MM.1S (cell line): ENCODE measurements around the gene PGD.
"Not testable (repeated sequence)": the region's sequence is repeated elsewhere in the genome, so short reads cannot be mapped to it uniquely, and the experiment has no call there.

Experiments
- DNase-seq: peaks from one replicate; pipeline ENCODE4 v3.0.0-alpha.2; 2015
- H2AFZ ChIP-seq: fragments of 300-600 bp; sonication (generic); 2 replicates; pipeline ENCODE4 v1.6.0; 2016; ENCODE audit warnings: antibody characterized with exemption, low read length
- H3F3A ChIP-seq: fragments of 300-600 bp; sonication (generic); 2 replicates; pipeline ENCODE4 v1.6.1; 2016; ENCODE audit warnings: mild to moderate bottlenecking, antibody characterized with exemption, low read length, moderate library complexity, mixed read lengths; ENCODE audit not compliant: insufficient read depth
- H3K27ac ChIP-seq: fragments of 300-600 bp; sonication (generic); 2 replicates; pipeline ENCODE4 v1.5.1; 2016; ENCODE audit warnings: mild to moderate bottlenecking, low read length
- H3K27me3 ChIP-seq: fragments of 300-600 bp; sonication (generic); replicated peaks from 2 replicates; pipeline ENCODE4 v1.6.0; 2016; ENCODE audit warnings: low read length; ENCODE audit not compliant: insufficient read depth
- H3K36me3 ChIP-seq: fragments of 300-600 bp; sonication (generic); replicated peaks from 2 replicates; pipeline ENCODE4 v1.6.1; 2016; ENCODE audit warnings: mild to moderate bottlenecking, low read length, mixed read lengths; ENCODE audit not compliant: insufficient read depth
- H3K4me1 ChIP-seq: fragments of 300-600 bp; sonication (generic); 2 replicates; pipeline ENCODE4 v1.6.1; 2016; ENCODE audit warnings: low read length, mixed read lengths
- H3K4me2 ChIP-seq: fragments of 300-600 bp; sonication (generic); 2 replicates; pipeline ENCODE4 v1.6.0; 2016; ENCODE audit warnings: low read depth, low read length
- H3K4me3 ChIP-seq: fragments of 300-600 bp; sonication (generic); 2 replicates; pipeline ENCODE4 v1.5.1; 2016; ENCODE audit warnings: low read length, mixed read lengths
- H3K79me2 ChIP-seq: fragments of 300-600 bp; sonication (generic); 2 replicates; pipeline ENCODE4 v1.6.1; 2016; ENCODE audit warnings: mixed run types, low read length, mixed read lengths
- H3K9ac ChIP-seq: fragments of 300-600 bp; sonication (generic); 2 replicates; pipeline ENCODE4 v1.6.1; 2016; ENCODE audit warnings: low read length, mixed read lengths
- H3K9me2 ChIP-seq: fragments of 300-600 bp; sonication (generic); replicated peaks from 2 replicates; pipeline ENCODE4 v1.6.1; 2016; ENCODE audit warnings: mild to moderate bottlenecking, low read length, mixed read lengths; ENCODE audit not compliant: insufficient read depth
- H3K9me3 ChIP-seq: fragments of 300-600 bp; sonication (generic); replicated peaks from 2 replicates; pipeline ENCODE4 v1.6.1; 2016; ENCODE audit warnings: mild to moderate bottlenecking, low read length, mixed read lengths; ENCODE audit not compliant: insufficient read depth
- H4K20me1 ChIP-seq: fragments of 300-600 bp; sonication (generic); 2 replicates; pipeline ENCODE4 v1.6.1; 2016; ENCODE audit warnings: mild to moderate bottlenecking, low read length, moderate library complexity, mixed read lengths; ENCODE audit not compliant: insufficient read depth
- CTCF ChIP-seq: fragments of 300-600 bp; sonication (generic); IDR thresholded peaks from 2 replicates; pipeline ENCODE4 v1.5.1; 2016; ENCODE audit warnings: antibody characterized with exemption, low read length, mixed read lengths
- EZH2 ChIP-seq: fragments of 300-600 bp; sonication (generic); optimal IDR thresholded peaks from 2 replicates; pipeline ENCODE3; 2017; ENCODE audit warnings: low read depth, mild to moderate bottlenecking, antibody characterized with exemption, low read length, mixed read lengths
- EZH2phosphoT487 ChIP-seq: fragments of 300-600 bp; sonication (generic); IDR thresholded peaks from 2 replicates; pipeline ENCODE4 v1.6.1; 2018; ENCODE audit warnings: antibody characterized with exemption, low read length

Gene PGD

GRCh38 chr1:10402729-10403274 lies 3.9 kb downstream of the PGD start:
- Histone ChIP-seq H3K27me3 (no peaks in the 10 kb centered on the region), H3F3A (peaks cover 9% of the 10 kb centered on the region; the same call in 1 of the 2 replicates), H3K9me2 (no peaks in the 10 kb centered on the region), H3K27ac (no peak overlapping the region), H3K9ac (no peak overlapping the region), H3K4me2 (no peak overlapping the region), H3K9me3 (no peaks in the 10 kb centered on the region), H3K4me3 (no peak overlapping the region), H3K4me1 (peaks cover 8% of the 10 kb centered on the region), H3K36me3 (peaks cover 9% of the 10 kb centered on the region), H4K20me1 (no peaks in the 10 kb centered on the region), H2AFZ (no peak overlapping the region), H3K79me2 (peaks cover 22% of the 10 kb centered on the region)
- DNase-seq, result no peak
- TF ChIP-seq EZH2 (no peak), CTCF (no peak), EZH2phosphoT487 (no peak)

GRCh38 chr1:10407201-10407600 lies 8.3 kb downstream of the PGD start:
- Histone ChIP-seq H3K27ac (no peak overlapping the region), H3K9me2 (no peaks in the 10 kb centered on the region), H4K20me1 (no peaks in the 10 kb centered on the region), H3K36me3 (peaks cover 13% of the 10 kb centered on the region), H3F3A (no peaks in the 10 kb centered on the region), H3K27me3 (no peaks in the 10 kb centered on the region), H3K4me3 (no peak overlapping the region), H3K4me2 (no peak overlapping the region), H3K4me1 (no peaks in the 10 kb centered on the region), H3K9ac (no peak overlapping the region), H3K9me3 (no peaks in the 10 kb centered on the region), H3K79me2 (no peaks in the 10 kb centered on the region), H2AFZ (no peak overlapping the region)
- DNase-seq, result no peak
- TF ChIP-seq CTCF, result no peak
- no peak for TF ChIP-seq EZH2
- TF ChIP-seq EZH2phosphoT487, result no peak

- Histone ChIP-seq H2AFZ (no peak overlapping the region), H3K9me2 (no peaks in the 10 kb centered on the region), H3F3A (no peaks in the 10 kb centered on the region), H3K79me2 (no peaks in the 10 kb centered on the region), H3K4me3 (no peak overlapping the region), H3K9me3 (no peaks in the 10 kb centered on the region), H3K9ac (no peak overlapping the region), H3K4me2 (no peak overlapping the region), H3K27ac (no peak overlapping the region), H3K4me1 (no peaks in the 10 kb centered on the region), H3K36me3 (peaks cover 18% of the 10 kb centered on the region), H4K20me1 (no peaks in the 10 kb centered on the region), H3K27me3 (no peaks in the 10 kb centered on the region)
- TF ChIP-seq EZH2phosphoT487 (no peak), EZH2 (no peak), CTCF (no peak)
- no peak for DNase-seq
These were observed 16.5 kb downstream of the PGD start for GRCh38 chr1:10415211-10415930.

GRCh38 chr1:10415967-10416366 lies 17.1 kb downstream of the PGD start:
- not testable (repeated sequence) for H3K27me3 ChIP-seq, H3F3A ChIP-seq, H3K27ac ChIP-seq, H3K9me3 ChIP-seq, H2AFZ ChIP-seq, H3K79me2 ChIP-seq, H3K4me3 ChIP-seq, DNase-seq, H3K9ac ChIP-seq, H3K4me2 ChIP-seq, H4K20me1 ChIP-seq, H3K4me1 ChIP-seq, H3K9me2 ChIP-seq
- H3K36me3 ChIP-seq, result peaks cover 18% of the 10 kb centered on the region

- not testable (repeated sequence) for H3K9ac ChIP-seq, H3K79me2 ChIP-seq, H3F3A ChIP-seq, H3K4me1 ChIP-seq, H3K4me3 ChIP-seq, H3K4me2 ChIP-seq, DNase-seq, H3K9me2 ChIP-seq, H2AFZ ChIP-seq, H3K9me3 ChIP-seq, H4K20me1 ChIP-seq, H3K27ac ChIP-seq, H3K27me3 ChIP-seq
- H3K36me3 ChIP-seq, result peaks cover 14% of the 10 kb centered on the region
These were observed 19.9 kb downstream of the PGD start for GRCh38 chr1:10418741-10419140.
